Activated CD8-positive, alpha-beta memory T cell treated with anti-CD3 and anti-CD28 coated beads for 4 hours (primary cell): ENCODE measurements around the gene BCL11B.

Experiments
- DNase-seq, 2 donors: peaks; one replicate each; pipeline ENCODE4 v3.0.0-alpha.2; 2020; ENCODE audit warnings: low read depth in 2 of 2

Gene BCL11B

GRCh38 chr14:99224948-99225347 lies 47.0 kb downstream of the BCL11B start:
- DNase-seq, result no peak

GRCh38 chr14:99224116-99224910 lies 47.7 kb downstream of the BCL11B start:
- DNase-seq, result no peak

DNA sequence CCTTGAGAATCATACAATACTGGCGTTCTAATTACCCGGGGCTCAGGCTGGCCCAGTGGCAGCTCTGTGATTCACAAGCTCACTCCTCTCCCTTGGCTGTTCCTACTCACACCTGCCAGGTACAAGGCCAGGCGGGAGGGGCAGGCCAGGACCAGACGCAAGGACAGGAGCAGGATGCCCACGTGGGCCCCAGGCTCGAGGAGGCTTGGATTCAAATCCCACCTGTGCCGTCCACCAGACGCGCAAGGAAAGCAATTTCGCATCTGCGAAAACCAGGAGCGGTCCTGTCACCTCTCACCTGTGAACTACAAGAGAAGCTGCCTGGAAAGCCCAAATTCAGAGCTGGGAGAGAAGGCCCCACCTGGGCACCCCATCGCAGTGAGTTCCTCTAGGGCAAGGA lies 50.6 kb downstream of the BCL11B start:
- DNase-seq, result no peak

DNA sequence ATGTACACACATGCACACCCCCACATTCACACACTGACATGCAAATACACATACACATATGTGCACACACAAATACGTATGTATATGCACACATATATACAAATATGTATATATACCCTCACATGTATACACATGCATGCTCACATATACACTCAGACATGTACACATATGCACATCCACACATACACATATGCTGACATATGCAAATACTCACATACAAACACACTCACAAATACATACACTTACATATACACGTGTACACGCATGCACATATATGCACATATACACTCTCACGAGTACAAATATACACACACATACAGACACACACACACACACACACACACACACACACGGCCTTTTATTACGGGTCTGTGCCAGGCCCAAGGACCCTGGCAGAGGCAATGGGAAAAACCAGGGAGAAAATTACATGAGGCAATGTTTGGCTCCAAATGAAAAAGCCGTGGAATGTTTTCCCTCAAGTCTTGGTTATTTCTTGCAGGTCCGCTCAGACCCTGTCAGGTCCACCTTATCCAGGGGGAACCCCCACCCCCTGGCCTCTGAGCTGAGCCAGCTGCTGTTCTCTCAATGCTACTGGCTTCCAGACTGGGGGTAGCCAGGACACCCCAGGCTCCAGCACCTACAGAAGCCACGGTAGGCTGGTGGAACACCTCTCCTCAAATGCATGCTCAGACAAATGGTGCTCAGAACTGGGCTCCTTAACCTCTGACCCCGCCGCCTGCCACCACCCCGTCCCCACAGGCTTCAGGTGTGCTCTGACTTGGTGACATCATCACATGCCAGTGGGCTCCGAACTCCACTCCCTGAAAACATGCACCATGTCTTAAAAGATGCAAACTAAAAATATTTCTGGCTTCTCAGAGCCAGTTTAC lies 54.7 kb downstream of the BCL11B start:
- no peak for DNase-seq

DNA sequence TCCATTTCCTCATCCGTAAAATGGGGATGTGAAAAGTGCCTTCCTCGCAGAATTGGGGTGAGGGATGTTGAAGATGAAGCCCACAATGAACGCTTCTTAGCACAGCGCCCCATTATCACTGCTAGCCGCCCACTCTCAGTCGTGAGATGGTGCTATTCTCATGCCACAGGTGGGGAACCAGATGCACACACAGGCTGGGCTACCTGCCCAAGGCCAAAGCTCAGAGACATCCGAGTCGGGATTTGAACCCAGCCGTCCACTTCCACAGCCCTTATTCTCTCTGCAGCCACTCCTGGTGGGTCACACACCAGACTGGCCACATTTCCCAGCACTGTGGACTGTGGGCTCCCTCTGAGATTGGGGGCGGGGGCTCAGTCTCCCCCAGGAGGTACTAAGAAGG lies 55.8 kb downstream of the BCL11B start:
- no peak for DNase-seq

DNA sequence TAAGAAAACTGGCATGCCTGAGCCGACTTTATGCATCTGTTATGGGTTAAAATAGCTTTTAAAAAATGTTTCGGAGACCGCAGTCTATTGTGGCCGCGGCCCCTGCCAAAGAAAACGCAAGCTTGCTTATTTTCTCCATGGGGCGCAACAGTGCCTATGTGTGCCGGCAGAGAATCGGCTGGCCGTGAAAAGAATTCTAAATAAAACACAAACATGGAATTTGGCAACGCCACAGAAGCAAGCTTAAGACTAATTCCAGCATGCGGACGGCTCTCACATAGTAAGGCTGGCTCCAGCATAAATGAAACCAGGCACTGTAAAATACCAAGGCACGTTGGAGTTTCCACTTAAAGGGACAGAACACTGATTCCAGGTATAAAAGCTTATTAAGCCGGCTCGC lies 56.7 kb downstream of the BCL11B start:
- no peak for DNase-seq

- DNase-seq, result no peak
Observed at GRCh38 chr14:99214701-99215100, 57.3 kb downstream of the BCL11B start.

DNA sequence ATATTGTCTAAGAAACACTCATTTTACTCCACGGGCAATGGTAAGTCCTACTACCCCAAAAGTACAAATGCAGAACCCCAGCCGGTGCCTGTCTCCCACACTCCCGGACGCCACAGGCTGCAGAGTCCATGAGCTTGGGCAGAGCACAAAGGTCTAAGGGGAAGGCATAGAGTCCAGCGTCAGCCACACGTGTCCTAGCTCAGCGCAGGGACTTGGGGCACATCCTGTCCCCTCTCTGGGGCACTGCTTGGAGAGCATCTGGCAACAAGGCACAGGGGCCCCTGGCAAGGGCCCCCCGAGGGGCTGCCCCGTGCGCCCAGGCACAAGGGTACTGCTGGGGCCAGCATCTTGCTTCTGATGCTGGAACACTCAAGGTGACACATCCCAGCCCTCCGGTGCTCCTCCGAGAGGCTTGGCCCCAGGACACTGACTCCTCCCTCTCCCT lies 58.4 kb downstream of the BCL11B start:
- no peak for DNase-seq

- DNase-seq, result no peak
Observed at GRCh38 chr14:99213101-99213500, 58.9 kb downstream of the BCL11B start.

DNA sequence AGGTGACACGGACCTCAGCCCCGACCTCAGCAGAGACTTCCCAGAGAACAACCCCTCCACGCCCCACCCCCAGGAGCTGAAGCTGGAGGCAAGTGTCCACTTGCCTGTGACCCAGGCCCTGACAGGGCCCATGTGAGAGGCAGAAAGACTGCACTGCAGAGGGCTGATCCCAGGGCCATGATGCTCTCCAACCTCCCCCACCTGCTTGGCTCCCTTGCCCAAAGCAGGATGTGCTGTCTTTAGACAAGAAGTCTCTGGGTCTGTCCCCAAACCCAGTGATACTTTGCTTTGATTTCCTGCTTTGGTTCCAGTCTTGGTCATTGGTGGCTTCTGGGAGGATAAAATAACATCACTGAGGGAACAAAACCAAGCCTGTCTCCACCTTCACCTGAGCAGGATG lies 59.4 kb downstream of the BCL11B start:
- no peak for DNase-seq

- DNase-seq, result no peak
Observed at GRCh38 chr14:99212199-99212598, 59.8 kb downstream of the BCL11B start.

GRCh38 chr14:99211410-99211809 lies 60.6 kb downstream of the BCL11B start:
- no peak for DNase-seq

- no peak for DNase-seq
Observed at GRCh38 chr14:99210333-99210732, 61.7 kb downstream of the BCL11B start.

GRCh38 chr14:99209409-99209808 lies 62.6 kb downstream of the BCL11B start:
- DNase-seq, result no peak

GRCh38 chr14:99208318-99208717 lies 63.7 kb downstream of the BCL11B start:
- DNase-seq, result no peak

DNA sequence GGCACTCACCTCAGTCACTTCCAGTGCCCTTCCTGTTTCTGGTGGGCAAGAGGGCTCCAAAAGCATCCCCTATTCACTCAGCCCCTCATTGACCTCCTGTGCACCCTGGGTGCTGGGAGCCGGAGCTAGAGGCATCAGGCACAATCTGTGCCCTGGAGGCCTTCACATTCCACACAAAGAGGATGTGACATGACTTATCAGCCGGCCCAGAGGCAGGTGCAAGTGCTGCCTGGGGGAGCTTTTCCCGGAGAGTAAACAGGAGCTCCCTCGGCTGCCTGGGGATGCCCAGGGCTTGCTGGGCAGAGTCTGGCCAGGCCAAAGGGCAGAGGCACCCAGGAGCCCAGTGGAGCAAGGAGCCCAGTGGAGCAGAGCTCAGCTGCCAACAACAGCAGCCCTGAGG lies 64.5 kb downstream of the BCL11B start:
- DNase-seq, result no peak

GRCh38 chr14:99206090-99206489 lies 65.9 kb downstream of the BCL11B start:
- DNase-seq, result no peak

- no peak for DNase-seq
Observed at GRCh38 chr14:99205086-99205688, 66.8 kb downstream of the BCL11B start.

GRCh38 chr14:99203801-99204200 lies 68.2 kb downstream of the BCL11B start:
- DNase-seq, result no peak

DNA sequence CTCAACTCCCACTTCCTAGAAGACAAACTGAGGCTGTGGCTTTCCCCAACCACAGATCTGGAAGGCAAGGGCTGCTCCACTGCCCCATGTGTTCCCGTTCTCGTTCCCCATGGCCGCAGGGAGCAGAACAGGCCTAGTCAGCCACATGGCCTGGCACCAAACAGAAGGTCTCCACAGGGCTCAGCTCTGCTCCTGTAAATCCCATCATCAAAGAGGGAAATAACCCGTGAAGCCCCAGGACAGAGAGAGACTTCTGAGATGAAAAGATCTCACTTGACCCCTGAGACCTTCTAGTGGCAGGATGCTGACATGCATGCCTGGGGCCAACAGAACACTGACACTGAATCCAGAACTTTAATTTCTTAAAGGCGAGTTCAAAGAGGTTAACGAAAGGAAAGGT lies 68.9 kb downstream of the BCL11B start:
- no peak for DNase-seq

GRCh38 chr14:99202516-99202915 lies 69.5 kb downstream of the BCL11B start:
- DNase-seq, result no peak

DNA sequence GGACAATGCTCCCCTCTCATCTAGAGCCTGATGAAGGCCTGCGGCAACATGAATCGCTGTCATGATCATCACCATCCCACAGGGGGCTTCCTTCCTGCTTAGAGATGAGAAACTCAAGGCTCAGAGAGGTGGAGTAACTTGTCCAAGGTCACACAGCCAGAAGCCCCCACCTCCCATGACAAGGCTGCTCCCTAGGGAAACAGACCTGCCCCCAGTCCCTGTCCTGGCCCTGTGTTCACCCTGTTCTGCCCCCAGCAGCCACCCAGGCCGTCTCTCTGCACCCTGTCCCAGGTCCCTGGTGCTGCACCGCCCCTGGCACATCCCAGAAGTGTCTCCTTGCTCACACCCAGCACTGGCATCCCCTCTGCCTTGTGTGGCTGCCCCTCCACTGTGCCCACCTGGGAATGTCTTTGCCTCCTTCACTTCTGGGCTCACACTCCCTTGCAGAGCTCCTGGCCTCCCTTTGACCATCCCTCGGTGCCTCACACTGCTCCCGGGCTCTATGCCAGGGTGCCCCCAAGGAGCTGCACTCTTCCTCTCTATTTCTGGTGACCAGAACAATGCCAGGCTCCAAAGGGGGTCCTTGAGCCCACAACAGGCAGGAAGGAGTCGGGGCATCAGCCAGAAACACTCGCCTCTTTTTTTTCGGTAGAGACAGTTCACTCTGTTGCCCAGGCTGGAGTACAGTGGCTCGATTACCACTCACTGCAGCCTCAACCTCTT lies 70.5 kb downstream of the BCL11B start:
- DNase-seq, result no peak
